HepG2 (cell line): ENCODE measurements around the gene CST3. TPM values are rescaled to one million over a fixed set of nuclear protein-coding genes. Genes with fewer than 3 reads are reported as not detected.

Experiments
- DMTF1 ChIP-seq: sonication (generic); formaldehyde crosslinking; IDR thresholded peaks from 2 replicates; pipeline ENCODE4 v1.4.0; 2020; ENCODE audit warnings: mild to moderate bottlenecking, missing genetic modification reagents
- DNMT3B ChIP-seq: conservative IDR thresholded peaks from 2 replicates; pipeline ENCODE4 v1.6.1; 2016; ENCODE audit warnings: missing biosample characterization, control low read depth
- HOXA5 ChIP-seq: sonication (generic); formaldehyde crosslinking; IDR thresholded peaks from 2 replicates; pipeline ENCODE4 v1.4.0; 2020; ENCODE audit warnings: missing genetic modification reagents
- KLF6 ChIP-seq: IDR thresholded peaks from 2 replicates; pipeline ENCODE4 v1.8.0; 2016; ENCODE audit warnings: missing biosample characterization, missing genetic modification reagents
- NFIB ChIP-seq: sonication (generic); formaldehyde crosslinking; IDR thresholded peaks from 2 replicates; pipeline ENCODE4 v1.9.0; 2021; ENCODE audit warnings: missing genetic modification reagents, mild to moderate bottlenecking, borderline replicate concordance
- POLR2AphosphoS5 ChIP-seq: IDR thresholded peaks from 2 replicates; pipeline ENCODE4 v1.6.1; 2012; ENCODE audit warnings: low read depth, low read length
- POLR2G ChIP-seq: fragments of 200-400 bp; formaldehyde crosslinking; IDR thresholded peaks from 2 replicates; pipeline ENCODE4 v1.6.1; 2018; ENCODE audit warnings: mild to moderate bottlenecking, low read depth, low read length, moderate library complexity
- RBFOX2 ChIP-seq: fragments of 200-400 bp; formaldehyde crosslinking; IDR thresholded peaks from 2 replicates; pipeline ENCODE4 v1.6.1; 2017; ENCODE audit warnings: low read depth, mild to moderate bottlenecking, low read length
- RBM22 ChIP-seq: fragments of 200-400 bp; formaldehyde crosslinking; optimal IDR thresholded peaks from 2 replicates; pipeline ENCODE3; 2017; ENCODE audit warnings: mild to moderate bottlenecking, low read length, moderate library complexity
- SKIL ChIP-seq: sonication (generic); formaldehyde crosslinking; IDR thresholded peaks from 2 replicates; pipeline ENCODE4 v1.8.0; 2022; ENCODE audit warnings: missing genetic modification reagents, mild to moderate bottlenecking, moderate library complexity, borderline replicate concordance
- SMARCC2 ChIP-seq: fragments of 450-650 bp; IDR thresholded peaks from 2 replicates; pipeline ENCODE4 v1.6.1; 2017; ENCODE audit warnings: antibody characterized with exemption, mild to moderate bottlenecking
- TEAD3 ChIP-seq: optimal IDR thresholded peaks from 2 replicates; pipeline ENCODE3; 2016; ENCODE audit warnings: borderline replicate concordance
- TMF1 ChIP-seq: sonication (generic); formaldehyde crosslinking; IDR thresholded peaks from 2 replicates; pipeline ENCODE4 v1.8.1; 2022; ENCODE audit warnings: low read depth, missing genetic modification reagents
- ZBTB4 ChIP-seq: sonication (generic); formaldehyde crosslinking; IDR thresholded peaks from 2 replicates; pipeline ENCODE4 v1.4.0; 2020; ENCODE audit warnings: missing genetic modification reagents, mild to moderate bottlenecking, borderline replicate concordance
- ZBTB7A ChIP-seq: sonication (generic); formaldehyde crosslinking; IDR thresholded peaks from 2 replicates; pipeline ENCODE4 v1.8.0; 2022; ENCODE audit warnings: mild to moderate bottlenecking, missing genetic modification reagents
- ZNF530 ChIP-seq: sonication (generic); formaldehyde crosslinking; IDR thresholded peaks from 2 replicates; pipeline ENCODE4 v1.5.0; 2020; ENCODE audit warnings: low read depth, mild to moderate bottlenecking, missing genetic modification reagents
- ZNF546 ChIP-seq: sonication (generic); formaldehyde crosslinking; conservative IDR thresholded peaks from 2 replicates; pipeline ENCODE4 v1.8.1; 2023; ENCODE audit warnings: mild to moderate bottlenecking, missing genetic modification reagents
- ZNF616 ChIP-seq: sonication (generic); formaldehyde crosslinking; IDR thresholded peaks from 2 replicates; pipeline ENCODE4 v1.5.0; 2020; ENCODE audit warnings: low read depth, mild to moderate bottlenecking, missing genetic modification reagents
- ZNF644 ChIP-seq: IDR thresholded peaks from 2 replicates; pipeline ENCODE4 v1.6.1; 2016; ENCODE audit warnings: low read depth
- polyA plus RNA-seq, 8 experiments: library from polyadenylated mRNA; depleted of rRNA in 3 of 8; stranded (reverse) in 7 of 8; unstranded in 1 of 8; fragments of >200 nt; fragmentation: Illumina TruSeq in 4 of 8; extraction: Trizol in 4 of 8; gene quantifications; 2 replicates each; pipeline versions ENCODE4 v1.2.1 to v1.2.3, GENCODE V29; 2011 to 2016; ENCODE audit warnings: low read depth in 4 of 8, missing spikeins in 1 of 8, mixed read lengths in 1 of 8; ENCODE audit not compliant: insufficient read depth in 1 of 8
- total RNA-seq, 5 experiments: library from RNA; depleted of rRNA; stranded (reverse); fragments of >200 nt; fragmentation: Illumina TruSeq; extraction: Trizol; gene quantifications; 2 replicates each; pipeline ENCODE4 v1.2.3, GENCODE V29; 2016; ENCODE audit warnings: low read depth in 1 of 5

The CST3 gene
- total and polyA plus RNA-seq, 2 of the 13 experiments (the other 11 are each of a cell fraction or from before 2014, with no cell fraction given) = 690 to 1,005 TPM

DNA sequence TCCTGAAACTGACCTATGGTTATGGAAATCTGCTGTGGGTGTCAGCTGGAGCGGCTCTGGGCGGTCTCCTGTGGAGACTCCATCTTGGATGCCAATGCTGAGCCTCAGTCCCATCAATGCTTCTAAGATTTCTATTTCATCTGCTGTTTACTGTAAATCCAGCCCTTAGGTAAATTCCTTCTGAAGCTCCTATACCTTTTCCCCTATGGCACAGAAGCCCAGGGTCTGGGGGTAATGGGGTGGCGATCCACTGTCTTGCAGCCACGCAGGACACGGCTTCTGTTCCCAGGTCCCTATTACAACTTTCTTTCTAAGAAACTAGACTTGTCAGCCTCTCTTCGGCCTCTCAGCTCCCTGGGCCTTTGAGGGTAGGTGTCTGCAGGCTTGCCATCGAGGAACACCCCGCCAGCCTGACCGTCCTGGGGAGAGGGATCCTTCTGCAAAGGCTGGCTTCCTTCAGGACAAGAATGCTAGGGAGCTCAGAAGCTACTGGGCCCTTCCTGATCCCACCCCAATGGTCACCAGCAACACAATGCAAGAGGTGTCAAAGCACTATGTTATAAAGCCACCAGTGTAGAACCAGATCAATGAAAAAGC lies 6.4 kb downstream of the CST3 start (continued):
- 0 out of 2 replicates have a peak, but pooled peaks have one; percentile 27 for TF ChIP-seq ZBTB4 (CRISPR knock-in tag)
- TF ChIP-seq ZNF546 (CRISPR knock-in tag) = no peak
- no peak for TF ChIP-seq SMARCC2
- no peak for TF ChIP-seq DNMT3B (CRISPR knock-in tag)
- TF ChIP-seq HOXA5 = no peak
- TF ChIP-seq TEAD3 = no peak
- no peak for TF ChIP-seq DMTF1 (CRISPR knock-in tag)
- peak; percentile 40; the same call in 1 of the 2 replicates for TF ChIP-seq POLR2AphosphoS5
- TF ChIP-seq SKIL = no peak
- TF ChIP-seq ZNF530 = no peak
- peak; percentile 27; the same call in 1 of the 2 replicates for TF ChIP-seq RBFOX2
- TF ChIP-seq ZNF616 (CRISPR knock-in tag) = no peak
- peak; percentile 97 for TF ChIP-seq RBM22
- TF ChIP-seq ZNF644 (CRISPR knock-in tag) = no peak
- peak; percentile 78 for TF ChIP-seq POLR2G
- TF ChIP-seq KLF6 (CRISPR knock-in tag) = no peak
- TF ChIP-seq ZBTB7A = no peak
- TF ChIP-seq NFIB (CRISPR knock-in tag) = no peak
- no peak for TF ChIP-seq TMF1 (CRISPR knock-in tag)
